KMS-11 (cell line): ENCODE measurements around the gene MBNL1.

Experiments
- H2AFZ ChIP-seq: fragments of 200-600 bp; sonication (generic); 2 replicates; pipeline ENCODE4 v1.6.1; 2016; ENCODE audit warnings: antibody characterized with exemption, mixed run types, low read depth
- H3K27ac ChIP-seq: fragments of 200-600 bp; sonication (generic); 2 replicates; pipeline ENCODE4 v1.6.1; 2016; ENCODE audit warnings: mild to moderate bottlenecking, mixed run types
- H3K27me3 ChIP-seq: fragments of 200-600 bp; sonication (generic); 2 replicates; pipeline ENCODE4 v1.6.1; 2017; ENCODE audit warnings: mild to moderate bottlenecking, low read depth, mixed run types, moderate library complexity; ENCODE audit not compliant: insufficient read depth
- H3K36me3 ChIP-seq: fragments of 200-600 bp; sonication (generic); 2 replicates; pipeline ENCODE4 v1.6.1; 2017; ENCODE audit warnings: mild to moderate bottlenecking, mixed run types; ENCODE audit not compliant: insufficient read depth
- H3K4me1 ChIP-seq: fragments of 200-600 bp; sonication (generic); 2 replicates; pipeline ENCODE4 v1.6.1; 2016; ENCODE audit warnings: mild to moderate bottlenecking, low read depth, mixed run types; ENCODE audit not compliant: poor library complexity, severe bottlenecking
- H3K4me2 ChIP-seq: fragments of 200-600 bp; sonication (generic); 2 replicates; pipeline ENCODE4 v1.7.0; 2016; ENCODE audit warnings: mild to moderate bottlenecking, mixed run types
- H3K4me3 ChIP-seq: fragments of 200-600 bp; sonication (generic); IDR thresholded peaks from 2 replicates; pipeline ENCODE4 v1.6.1; 2017; ENCODE audit warnings: low read depth, low read length, mixed read lengths; ENCODE audit not compliant: insufficient read depth
- H3K79me2 ChIP-seq: fragments of 200-600 bp; sonication (generic); 2 replicates; pipeline ENCODE4 v1.6.1; 2016; ENCODE audit warnings: low read depth, mixed run types; ENCODE audit not compliant: insufficient read depth
- H3K9ac ChIP-seq: fragments of 200-600 bp; sonication (generic); 2 replicates; pipeline ENCODE4 v1.6.1; 2016; ENCODE audit warnings: mild to moderate bottlenecking, mixed run types
- H4K20me1 ChIP-seq: fragments of 200-600 bp; sonication (generic); 2 replicates; pipeline ENCODE4 v1.6.1; 2016; ENCODE audit warnings: mild to moderate bottlenecking, mixed run types; ENCODE audit not compliant: insufficient read depth
- TF ChIP-seq, protein P1 (sequence below): fragments of 200-600 bp; sonication (generic); conservative IDR thresholded peaks from 2 replicates; pipeline ENCODE4 v1.6.1; 2017; ENCODE audit warnings: low read depth, mild to moderate bottlenecking, antibody characterized with exemption, low read length, moderate library complexity, mixed read lengths

Gene MBNL1

DNA sequence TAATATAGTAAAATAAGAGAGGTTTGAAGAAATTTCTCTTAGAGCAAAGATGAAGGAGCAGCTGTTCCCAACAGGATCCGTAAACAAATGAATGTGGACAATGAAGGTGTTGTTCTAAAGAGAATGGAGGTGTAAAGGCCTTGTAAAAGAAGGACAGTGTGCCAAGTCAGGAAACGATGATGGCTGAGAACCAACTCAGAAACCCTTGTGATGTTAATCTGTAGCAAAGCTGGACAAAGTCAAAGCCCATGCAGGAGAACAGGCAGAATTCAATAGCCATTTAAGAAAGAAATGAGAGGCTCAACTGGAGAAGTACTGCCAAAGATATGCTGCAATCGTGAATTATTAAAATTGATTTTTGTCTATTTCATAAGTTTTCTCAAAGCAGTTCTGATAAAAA lies 192.2 kb downstream of the MBNL1 start:
- Histone ChIP-seq H3K4me3 (no peak overlapping the region), H3K36me3 (peaks cover 26% of the 10 kb centered on the region; the same call in 1 of the 2 replicates), H3K27ac (no peak overlapping the region), H4K20me1 (peaks cover 27% of the 10 kb centered on the region; the same call in 1 of the 2 replicates), H3K4me1 (peaks cover 44% of the 10 kb centered on the region), H3K9ac (no peak overlapping the region), H3K4me2 (no peak overlapping the region), H2AFZ (no peak overlapping the region), H3K27me3 (no peaks in the 10 kb centered on the region), H3K79me2 (peaks cover 22% of the 10 kb centered on the region; the same call in 1 of the 2 replicates)
- TF ChIP-seq, protein P1, sequence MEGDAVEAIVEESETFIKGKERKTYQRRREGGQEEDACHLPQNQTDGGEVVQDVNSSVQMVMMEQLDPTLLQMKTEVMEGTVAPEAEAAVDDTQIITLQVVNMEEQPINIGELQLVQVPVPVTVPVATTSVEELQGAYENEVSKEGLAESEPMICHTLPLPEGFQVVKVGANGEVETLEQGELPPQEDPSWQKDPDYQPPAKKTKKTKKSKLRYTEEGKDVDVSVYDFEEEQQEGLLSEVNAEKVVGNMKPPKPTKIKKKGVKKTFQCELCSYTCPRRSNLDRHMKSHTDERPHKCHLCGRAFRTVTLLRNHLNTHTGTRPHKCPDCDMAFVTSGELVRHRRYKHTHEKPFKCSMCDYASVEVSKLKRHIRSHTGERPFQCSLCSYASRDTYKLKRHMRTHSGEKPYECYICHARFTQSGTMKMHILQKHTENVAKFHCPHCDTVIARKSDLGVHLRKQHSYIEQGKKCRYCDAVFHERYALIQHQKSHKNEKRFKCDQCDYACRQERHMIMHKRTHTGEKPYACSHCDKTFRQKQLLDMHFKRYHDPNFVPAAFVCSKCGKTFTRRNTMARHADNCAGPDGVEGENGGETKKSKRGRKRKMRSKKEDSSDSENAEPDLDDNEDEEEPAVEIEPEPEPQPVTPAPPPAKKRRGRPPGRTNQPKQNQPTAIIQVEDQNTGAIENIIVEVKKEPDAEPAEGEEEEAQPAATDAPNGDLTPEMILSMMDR, result no peak

DNA sequence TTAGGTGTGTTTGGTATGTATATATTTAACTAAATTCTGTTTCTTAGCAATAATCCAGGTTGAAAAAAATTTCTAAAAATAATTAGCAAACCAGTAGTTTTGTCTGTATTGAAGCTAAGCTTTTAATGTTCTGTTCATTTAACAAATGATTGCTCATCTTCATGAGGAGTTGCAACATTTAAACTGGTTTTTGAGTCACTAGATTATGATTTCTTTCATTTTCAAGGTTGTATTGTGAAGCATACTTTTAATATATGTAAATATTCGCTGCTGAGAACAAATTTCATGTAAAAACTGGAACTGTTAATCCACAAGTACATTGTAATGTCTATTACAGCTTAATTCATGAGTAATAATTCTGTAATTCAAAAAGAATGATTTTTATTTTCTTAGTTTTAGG lies 192.7 kb downstream of the MBNL1 start:
- Histone ChIP-seq H4K20me1 (peaks cover 24% of the 10 kb centered on the region), H2AFZ (no peak overlapping the region), H3K4me3 (no peak overlapping the region), H3K9ac (no peak overlapping the region), H3K4me1 (peaks cover 41% of the 10 kb centered on the region), H3K27ac (no peak overlapping the region), H3K27me3 (no peaks in the 10 kb centered on the region), H3K4me2 (no peak overlapping the region), H3K36me3 (peaks cover 26% of the 10 kb centered on the region; the same call in 1 of the 2 replicates), H3K79me2 (peaks cover 17% of the 10 kb centered on the region; the same call in 1 of the 2 replicates)
- TF ChIP-seq, protein P1, result no peak

DNA sequence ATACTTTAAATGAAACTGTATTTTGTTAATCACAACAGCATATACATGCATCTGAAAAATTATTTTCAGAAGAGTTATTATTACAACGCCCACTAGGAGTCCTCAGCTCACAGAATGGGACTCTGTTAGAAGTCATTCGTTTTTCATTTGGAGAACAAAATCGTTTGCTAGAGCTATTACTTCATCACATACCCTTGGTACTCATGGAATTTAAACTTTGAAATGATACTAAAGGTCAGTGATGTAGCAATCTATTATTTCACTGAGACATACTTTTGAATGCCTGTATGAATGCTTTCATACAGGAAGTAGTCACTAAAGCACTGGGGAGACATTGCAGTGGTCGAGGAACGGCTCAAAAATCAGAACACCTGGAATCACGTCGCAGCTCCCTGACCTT lies 198.1 kb downstream of the MBNL1 start:
- no peaks in the 10 kb centered on the region for H3K27me3 ChIP-seq
- TF ChIP-seq, protein P1, result peak; percentile 74
- peaks cover 10% of the 10 kb centered on the region for H3K4me1 ChIP-seq
- peaks cover 15% of the 10 kb centered on the region; the same call in 1 of the 2 replicates for H4K20me1 ChIP-seq
- H3K79me2 ChIP-seq, result no peaks in the 10 kb centered on the region; the same call in 1 of the 2 replicates
- no peak overlapping the region for H3K9ac ChIP-seq
- H3K27ac ChIP-seq, result no peak overlapping the region
- no peak overlapping the region for H2AFZ ChIP-seq
- no peak overlapping the region for H3K4me2 ChIP-seq
- H3K36me3 ChIP-seq, result peaks cover 12% of the 10 kb centered on the region; the same call in 1 of the 2 replicates
- no peak overlapping the region for H3K4me3 ChIP-seq

DNA sequence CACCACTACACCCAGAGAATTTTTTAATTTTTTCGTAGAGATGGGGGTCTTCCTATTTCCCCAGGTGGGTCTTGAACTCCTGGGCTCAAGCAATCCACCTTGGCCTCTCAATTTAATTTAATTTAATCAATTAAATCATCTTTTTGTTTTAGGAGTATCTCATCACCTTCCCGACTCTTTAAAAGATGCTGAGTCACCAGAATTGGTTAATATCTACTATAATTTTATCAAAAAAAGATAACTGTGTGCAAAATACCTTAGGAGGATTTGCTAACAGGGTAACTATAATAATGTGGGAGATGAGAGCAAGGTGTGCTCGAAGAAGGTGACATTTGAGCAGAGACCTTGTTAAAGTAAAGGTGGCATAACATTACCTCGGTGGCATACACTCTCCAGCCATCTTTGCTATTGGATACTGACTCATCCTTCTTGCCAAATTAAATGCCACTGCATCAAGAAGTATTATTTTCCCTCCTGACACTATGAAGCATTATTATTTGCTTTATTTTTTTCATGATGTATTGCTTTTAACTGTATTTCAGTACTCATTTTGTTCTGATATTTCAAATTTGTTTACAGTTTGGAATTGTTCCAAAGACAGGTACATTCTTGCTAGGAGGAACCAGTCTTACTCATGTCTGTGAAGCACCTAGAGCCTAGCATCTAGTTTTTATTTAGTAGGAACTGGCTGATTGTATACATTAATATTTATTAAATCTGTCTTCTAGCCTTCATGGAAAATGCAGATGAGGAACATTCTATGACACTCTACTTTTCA lies 200.7 kb downstream of the MBNL1 start:
- Histone ChIP-seq H3K4me1 (no peaks in the 10 kb centered on the region), H3K9ac (no peak overlapping the region), H3K36me3 (no peaks in the 10 kb centered on the region), H3K27me3 (no peaks in the 10 kb centered on the region), H4K20me1 (peaks cover 21% of the 10 kb centered on the region; the same call in 1 of the 2 replicates), H3K4me2 (no peak overlapping the region), H2AFZ (no peak overlapping the region), H3K4me3 (no peak overlapping the region), H3K79me2 (no peaks in the 10 kb centered on the region; the same call in 1 of the 2 replicates), H3K27ac (no peak overlapping the region)
- TF ChIP-seq, protein P1, result no peak
